ENCODE measurements around the gene ZNF317.
"Not testable (repeated sequence)": the region's sequence is repeated elsewhere in the genome, so short reads cannot be mapped to it uniquely, and the experiment has no call there.

Gene ZNF317

DNA sequence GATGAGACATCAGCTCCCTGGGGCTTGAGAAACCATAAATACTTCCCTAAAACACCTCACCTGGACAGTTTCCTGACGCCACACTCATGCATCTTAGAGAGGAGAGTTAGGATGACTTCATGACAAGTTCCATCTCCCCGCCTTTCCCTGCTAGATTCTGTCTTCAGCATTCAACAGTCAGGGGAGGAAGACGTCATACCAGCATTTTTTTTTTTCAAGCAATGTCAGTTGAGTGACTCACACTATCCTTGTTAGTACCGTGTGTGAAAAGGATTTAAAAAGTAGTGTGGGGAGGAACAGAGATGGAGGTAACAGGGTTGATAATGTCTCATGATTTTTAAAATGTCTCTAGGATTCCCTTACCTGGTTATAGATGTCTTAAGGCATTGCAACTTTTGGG is 38.7 kb downstream of the ZNF317 start, which contains the start of gene OR7D2:
Gene OR7D2 (plus strand): TSS at position 79 of the 400 bp plus-strand sequence. CDS start 6,803 bp downstream, outside the sequence.
- Histone ChIP-seq H3K27ac (ENCODE audit: low read length) (no peak within 1 kb of the TSS), H3K36me3 (replicated peaks; ENCODE audit: low read depth, low read length) (no peaks in the 10 kb centered on the region), H3K4me3 (ENCODE audit: low read length) (no peak within 1 kb of the TSS), H4K20me1 (ENCODE audit: insufficient read depth, low read length) (no peaks in the 10 kb centered on the region), H3K4me2 (ENCODE audit: low read length) (no peak within 1 kb of the TSS), H3K9me3 (ENCODE audit: insufficient read depth, low read length) (no peaks in the 10 kb centered on the region), H2AFZ (ENCODE audit: low read depth, low read length) (no peak within 1 kb of the TSS), H3K79me2 (ENCODE audit: low read length) (no peaks in the 10 kb centered on the region), H3K27me3 (ENCODE audit: low read depth, low read length) (no peaks in the 10 kb centered on the region), H3K4me1 (ENCODE audit: low read length) (no peaks in the 10 kb centered on the region), H3K9ac (ENCODE audit: low read length) (no peak within 1 kb of the TSS)
- TF ChIP-seq, protein P1, sequence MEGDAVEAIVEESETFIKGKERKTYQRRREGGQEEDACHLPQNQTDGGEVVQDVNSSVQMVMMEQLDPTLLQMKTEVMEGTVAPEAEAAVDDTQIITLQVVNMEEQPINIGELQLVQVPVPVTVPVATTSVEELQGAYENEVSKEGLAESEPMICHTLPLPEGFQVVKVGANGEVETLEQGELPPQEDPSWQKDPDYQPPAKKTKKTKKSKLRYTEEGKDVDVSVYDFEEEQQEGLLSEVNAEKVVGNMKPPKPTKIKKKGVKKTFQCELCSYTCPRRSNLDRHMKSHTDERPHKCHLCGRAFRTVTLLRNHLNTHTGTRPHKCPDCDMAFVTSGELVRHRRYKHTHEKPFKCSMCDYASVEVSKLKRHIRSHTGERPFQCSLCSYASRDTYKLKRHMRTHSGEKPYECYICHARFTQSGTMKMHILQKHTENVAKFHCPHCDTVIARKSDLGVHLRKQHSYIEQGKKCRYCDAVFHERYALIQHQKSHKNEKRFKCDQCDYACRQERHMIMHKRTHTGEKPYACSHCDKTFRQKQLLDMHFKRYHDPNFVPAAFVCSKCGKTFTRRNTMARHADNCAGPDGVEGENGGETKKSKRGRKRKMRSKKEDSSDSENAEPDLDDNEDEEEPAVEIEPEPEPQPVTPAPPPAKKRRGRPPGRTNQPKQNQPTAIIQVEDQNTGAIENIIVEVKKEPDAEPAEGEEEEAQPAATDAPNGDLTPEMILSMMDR (IDR thresholded peaks at IDR 0.05; ENCODE audit: low read depth, low read length) = no peak
- TF ChIP-seq EZH2phosphoT487 (IDR thresholded peaks at IDR 0.05; ENCODE audit: low read depth) = no peak

DNA sequence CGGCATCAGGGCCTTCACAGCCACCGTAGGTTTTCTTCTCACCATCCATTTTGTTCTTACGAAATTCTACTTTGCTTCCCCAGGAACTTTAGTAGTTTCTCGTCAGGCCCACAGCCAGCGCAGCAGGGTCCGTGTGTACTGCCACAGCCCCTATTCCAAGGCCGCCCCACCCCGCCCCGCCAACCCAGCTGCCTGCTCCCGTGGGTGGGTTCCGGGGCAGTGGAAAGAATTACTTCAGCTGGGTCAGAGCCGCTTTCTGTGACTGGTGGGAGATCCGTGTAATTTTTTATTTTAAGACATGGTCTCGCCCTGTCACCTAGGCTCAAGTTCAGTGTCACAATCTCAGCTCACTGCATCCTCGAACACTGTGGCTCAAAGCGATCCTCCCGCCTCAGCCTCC is 42.8 kb downstream of the ZNF317 start:
- Histone ChIP-seq H4K20me1 (ENCODE audit: insufficient read depth, low read length) (no peaks in the 10 kb centered on the region), H3K27ac (ENCODE audit: low read length) (no peak overlapping the region), H3K27me3 (ENCODE audit: low read depth, low read length) (no peaks in the 10 kb centered on the region), H3K9me3 (ENCODE audit: insufficient read depth, low read length) (0 out of 2 replicates have a peak, but pooled peaks cover 2% of the 10 kb centered on the region), H2AFZ (ENCODE audit: low read depth, low read length) (no peak overlapping the region), H3K4me3 (ENCODE audit: low read length) (no peak overlapping the region), H3K36me3 (replicated peaks; ENCODE audit: low read depth, low read length) (no peaks in the 10 kb centered on the region), H3K9ac (ENCODE audit: low read length) (no peak overlapping the region), H3K4me1 (ENCODE audit: low read length) (no peaks in the 10 kb centered on the region), H3K79me2 (ENCODE audit: low read length) (no peaks in the 10 kb centered on the region), H3K4me2 (ENCODE audit: low read length) (no peak overlapping the region)
- TF ChIP-seq, protein P1 (IDR thresholded peaks at IDR 0.05; ENCODE audit: low read depth, low read length) = no peak
- TF ChIP-seq EZH2phosphoT487 (IDR thresholded peaks at IDR 0.05; ENCODE audit: low read depth) = no peak

DNA sequence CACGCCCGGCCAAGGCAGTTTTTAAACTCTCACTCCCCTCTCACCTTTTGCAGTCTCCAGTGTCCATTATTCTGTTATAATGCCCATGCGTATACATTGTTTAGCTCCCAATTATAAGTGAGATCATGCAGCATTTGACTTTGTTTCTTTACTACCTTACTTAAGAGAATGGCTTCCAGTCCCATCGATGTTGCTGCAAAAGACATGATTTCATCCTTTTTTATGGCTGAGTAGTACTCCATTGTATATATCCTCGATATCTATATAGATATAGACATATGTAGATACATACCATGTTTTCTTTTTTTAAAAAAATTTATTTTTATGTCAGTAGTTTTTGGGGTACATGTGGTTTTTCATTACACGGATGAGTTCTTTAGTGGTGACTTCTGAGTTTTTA is 47.0 kb downstream of the ZNF317 start:
- H3K4me3 ChIP-seq (ENCODE audit: low read length) = no peak overlapping the region
- no peak overlapping the region for H2AFZ ChIP-seq (ENCODE audit: low read depth, low read length)
- no peaks in the 10 kb centered on the region for H4K20me1 ChIP-seq (ENCODE audit: insufficient read depth, low read length)
- H3K79me2 ChIP-seq (ENCODE audit: low read length) = no peaks in the 10 kb centered on the region
- no peak overlapping the region for H3K27ac ChIP-seq (ENCODE audit: low read length)
- 0 out of 2 replicates have a peak, but pooled peaks cover 2% of the 10 kb centered on the region for H3K9me3 ChIP-seq (ENCODE audit: insufficient read depth, low read length)
- no peak for TF ChIP-seq EZH2phosphoT487 (IDR thresholded peaks at IDR 0.05; ENCODE audit: low read depth)
- TF ChIP-seq, protein P1 (IDR thresholded peaks at IDR 0.05; ENCODE audit: low read depth, low read length) = no peak
- H3K4me2 ChIP-seq (ENCODE audit: low read length) = no peak overlapping the region
- H3K36me3 ChIP-seq (replicated peaks; ENCODE audit: low read depth, low read length) = no peaks in the 10 kb centered on the region
- H3K9ac ChIP-seq (ENCODE audit: low read length) = no peak overlapping the region
- H3K4me1 ChIP-seq (ENCODE audit: low read length) = no peaks in the 10 kb centered on the region
- no peaks in the 10 kb centered on the region for H3K27me3 ChIP-seq (ENCODE audit: low read depth, low read length)

DNA sequence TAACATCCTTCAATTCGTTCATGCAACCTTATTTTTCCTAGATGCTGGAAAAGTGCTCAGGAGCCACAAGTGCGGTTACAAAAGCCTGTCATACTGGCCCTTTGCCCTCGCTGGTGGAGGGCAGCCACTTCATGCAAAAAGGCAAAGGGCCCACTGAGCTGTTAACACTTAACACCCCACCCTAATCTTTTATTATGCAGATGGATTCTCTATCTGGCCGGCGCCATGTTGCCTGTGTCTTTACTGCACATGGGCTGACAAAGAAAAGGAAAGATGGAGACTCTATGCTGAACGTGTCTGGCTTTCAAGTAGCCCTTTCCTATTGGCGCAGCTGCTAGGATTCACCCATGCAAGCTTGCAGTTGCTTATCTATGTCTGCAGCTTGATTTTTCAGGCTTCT is 49.3 kb downstream of the ZNF317 start:
- Histone ChIP-seq H4K20me1 (ENCODE audit: insufficient read depth, low read length) (no peaks in the 10 kb centered on the region), H3K9me3 (ENCODE audit: insufficient read depth, low read length) (0 out of 2 replicates have a peak, but pooled peaks cover 2% of the 10 kb centered on the region), H3K79me2 (ENCODE audit: low read length) (no peaks in the 10 kb centered on the region), H3K27me3 (ENCODE audit: low read depth, low read length) (0 out of 2 replicates have a peak, but pooled peaks cover 4% of the 10 kb centered on the region), H2AFZ (ENCODE audit: low read depth, low read length) (no peak overlapping the region), H3K36me3 (replicated peaks; ENCODE audit: low read depth, low read length) (no peaks in the 10 kb centered on the region), H3K4me2 (ENCODE audit: low read length) (no peak overlapping the region), H3K4me3 (ENCODE audit: low read length) (no peak overlapping the region), H3K27ac (ENCODE audit: low read length) (no peak overlapping the region), H3K9ac (ENCODE audit: low read length) (no peak overlapping the region), H3K4me1 (ENCODE audit: low read length) (no peaks in the 10 kb centered on the region)
- no peak for TF ChIP-seq EZH2phosphoT487 (IDR thresholded peaks at IDR 0.05; ENCODE audit: low read depth)
- TF ChIP-seq, protein P1 (IDR thresholded peaks at IDR 0.05; ENCODE audit: low read depth, low read length) = no peak

DNA sequence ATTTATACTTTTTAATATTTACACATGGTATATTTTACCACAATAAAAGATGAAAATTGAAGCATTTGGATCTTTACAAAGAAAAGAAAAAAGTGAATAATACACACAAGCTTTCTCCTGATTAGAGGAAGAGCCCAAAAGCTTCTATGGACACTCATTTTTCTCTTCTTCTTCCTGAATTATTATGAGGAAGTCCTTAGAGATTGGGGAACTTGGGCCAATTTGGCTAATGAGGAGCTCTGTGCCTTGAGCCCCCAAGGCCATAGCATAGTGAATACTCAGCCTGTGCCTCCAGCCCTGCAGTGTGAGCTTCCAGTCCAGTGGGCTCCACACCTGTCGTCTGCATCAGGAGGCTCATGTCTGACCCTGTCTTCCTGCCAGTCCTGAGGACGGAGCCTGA is 57.8 kb downstream of the ZNF317 start:
- H3K4me3 ChIP-seq (ENCODE audit: low read length); H3K27me3 ChIP-seq (ENCODE audit: low read depth, low read length); H3K9me3 ChIP-seq (ENCODE audit: insufficient read depth, low read length); H3K4me2 ChIP-seq (ENCODE audit: low read length); H3K4me1 ChIP-seq (ENCODE audit: low read length); H2AFZ ChIP-seq (ENCODE audit: low read depth, low read length); H4K20me1 ChIP-seq (ENCODE audit: insufficient read depth, low read length); H3K9ac ChIP-seq (ENCODE audit: low read length); H3K79me2 ChIP-seq (ENCODE audit: low read length); H3K27ac ChIP-seq (ENCODE audit: low read length); H3K36me3 ChIP-seq (replicated peaks; ENCODE audit: low read depth, low read length): not testable (repeated sequence)
